Heart left ventricle (tissue), 13 donors: ENCODE measurements around the gene DDX6.

Source experiments
- CTCF ChIP-seq, 12 donors: fragments of 200-600 bp; sonication (generic) in 4 of 12; IDR thresholded peaks; one replicate each; pipeline versions ENCODE4 v1.5.0 to v1.8.0; 2018 to 2022; ENCODE audit warnings: antibody characterized with exemption in 12 of 12, mild to moderate bottlenecking in 5 of 12
- POLR2A ChIP-seq, 2 donors: fragments of 450-650 bp; IDR thresholded peaks; one replicate each; pipeline ENCODE4 v1.6.1; 2017; ENCODE audit warnings: antibody characterized with exemption in 2 of 2, mild to moderate bottlenecking in 2 of 2, moderate library complexity in 2 of 2
- donor health status: ischemic (EF 13 %, LVEDD 7.1; RV severe dilation, severe dysfunction).
- donor health status: DM: no; HTN: yes; CAD: no.
- donor health status: DM: no; HTN: no; CAD: no.
- donor health status: ischemic (EF 25% LVEDD 6.9; RV normal size, moderate dysfunction).
- donor health status: ischemic (EF 25% LVEDD 5.7; RV mildly dilated, moderate dysfunction).
- donor health status: ischemic (EF 35%, LVEDD 5.7; RV mildly dilated, moderate dysfunction).
- donor health status: nonischemic (EF 11% LVEDD 7.7; RV severe dilation, severe dysfunction).
- donor health status: DM: yes; HTN: yes; CAD: no.
- donor health status: PGD.
- donor health status: ischemic (EF 29% LVEDD 5.4; RV normal size, mild dysfunction).
- donor health status: nonischemic (EF 23%, LVEDD 6.1; RV moderate dilation, normal function).

GRCh38 chr11:118734031-118734430 lies 56.9 kb downstream of the DDX6 start:
- no peak for TF ChIP-seq CTCF (IDR thresholded peaks at IDR 0.05)
- no peak for TF ChIP-seq POLR2A (IDR thresholded peaks at IDR 0.05)
